Fibroblast of gingiva (primary cell): ENCODE results near the gene CTSC.

ENCODE experiments used
- DNase-seq: peaks from one replicate; pipeline ENCODE4 v3.0.0-alpha.2; 2011; ENCODE audit warnings: low read depth

CTSC gene

GRCh38 chr11:88317536-88317935 is 20.0 kb downstream of the CTSC start:
- DNase-seq = no peak

DNA sequence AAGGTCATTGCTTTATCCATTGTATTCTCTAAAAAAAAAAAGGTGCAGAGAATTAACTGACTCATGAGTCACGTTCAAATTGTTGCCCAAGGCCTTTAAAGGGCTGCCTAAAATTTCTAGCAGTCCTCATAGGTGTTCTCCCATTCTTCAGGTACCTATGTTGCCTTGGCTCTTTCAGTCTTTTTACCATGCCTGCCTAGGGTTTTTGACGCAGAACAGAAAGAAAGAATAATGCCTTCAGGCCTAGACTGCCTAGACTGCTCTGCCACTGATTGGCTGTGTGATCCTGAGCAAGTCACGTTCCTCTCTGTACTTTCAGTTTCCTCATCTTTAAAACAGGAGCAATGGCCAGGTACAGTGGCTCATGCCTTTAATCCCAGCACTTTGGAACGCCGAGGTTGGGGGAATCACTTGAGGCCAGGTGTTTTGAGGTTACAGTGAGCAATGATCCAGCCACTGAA is 21.5 kb downstream of the CTSC start:
- no peak for DNase-seq

DNA sequence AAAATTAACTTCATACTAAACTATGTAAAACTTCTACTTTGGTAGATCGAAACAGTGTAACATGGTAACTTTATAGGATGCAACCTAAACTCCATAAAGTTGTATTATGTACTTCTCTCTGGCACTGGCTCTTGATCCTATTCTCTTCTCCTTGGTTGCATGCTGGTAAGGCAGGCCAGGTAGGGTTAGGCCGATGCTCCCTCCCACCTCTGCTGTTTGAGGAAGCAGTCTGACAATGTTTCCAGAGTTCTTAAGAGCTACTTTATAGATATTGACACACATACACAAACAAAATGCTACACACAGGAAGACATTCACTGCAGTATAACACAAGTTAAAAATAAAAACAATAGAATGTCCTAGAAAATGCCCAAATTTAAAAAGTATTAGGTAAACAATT is 22.5 kb downstream of the CTSC start:
- DNase-seq = no peak

- no peak for DNase-seq
Measured at GRCh38 chr11:88313441-88313840, 24.1 kb downstream of the CTSC start.

DNA sequence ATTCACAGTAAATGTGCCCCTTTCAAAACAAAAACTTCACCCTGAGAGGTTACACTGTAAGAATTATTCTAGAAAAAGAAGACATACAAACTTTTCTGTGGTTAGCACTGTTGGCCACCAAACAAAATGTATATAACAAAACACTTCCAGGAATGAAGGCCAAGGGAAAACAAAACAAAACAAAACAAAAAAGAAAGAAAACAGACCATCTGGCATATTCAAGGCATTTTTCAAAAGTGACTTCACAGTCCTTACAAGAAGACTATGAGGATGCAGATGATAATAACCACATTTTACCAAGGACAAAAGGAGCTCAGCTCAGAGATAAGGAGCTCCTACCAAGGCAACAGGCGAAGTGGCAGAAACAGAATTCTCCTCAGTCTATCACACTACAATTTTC is 24.9 kb downstream of the CTSC start:
- DNase-seq = peak; percentile 55

- DNase-seq = no peak
Measured at GRCh38 chr11:88310246-88310645, 27.3 kb downstream of the CTSC start.

DNA sequence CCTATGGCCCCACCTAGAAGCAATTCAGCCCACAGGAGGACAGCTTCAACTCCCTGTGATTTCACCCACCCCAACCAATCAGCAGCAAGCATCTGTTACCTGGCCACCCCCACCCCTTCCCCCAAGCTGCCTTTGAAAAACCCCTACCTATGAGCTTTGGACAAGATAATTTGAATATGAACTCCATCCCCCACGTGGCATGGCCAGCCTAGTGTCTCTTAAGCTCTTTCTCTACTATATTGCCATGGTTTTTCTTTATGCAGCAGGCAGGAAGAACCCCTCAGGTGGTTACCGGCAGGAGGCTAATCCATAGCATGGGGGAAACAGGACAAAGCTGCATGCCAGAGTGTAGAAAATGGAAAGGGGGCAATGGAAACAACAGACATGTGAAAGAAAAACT is 29.0 kb downstream of the CTSC start:
- no peak for DNase-seq

DNA sequence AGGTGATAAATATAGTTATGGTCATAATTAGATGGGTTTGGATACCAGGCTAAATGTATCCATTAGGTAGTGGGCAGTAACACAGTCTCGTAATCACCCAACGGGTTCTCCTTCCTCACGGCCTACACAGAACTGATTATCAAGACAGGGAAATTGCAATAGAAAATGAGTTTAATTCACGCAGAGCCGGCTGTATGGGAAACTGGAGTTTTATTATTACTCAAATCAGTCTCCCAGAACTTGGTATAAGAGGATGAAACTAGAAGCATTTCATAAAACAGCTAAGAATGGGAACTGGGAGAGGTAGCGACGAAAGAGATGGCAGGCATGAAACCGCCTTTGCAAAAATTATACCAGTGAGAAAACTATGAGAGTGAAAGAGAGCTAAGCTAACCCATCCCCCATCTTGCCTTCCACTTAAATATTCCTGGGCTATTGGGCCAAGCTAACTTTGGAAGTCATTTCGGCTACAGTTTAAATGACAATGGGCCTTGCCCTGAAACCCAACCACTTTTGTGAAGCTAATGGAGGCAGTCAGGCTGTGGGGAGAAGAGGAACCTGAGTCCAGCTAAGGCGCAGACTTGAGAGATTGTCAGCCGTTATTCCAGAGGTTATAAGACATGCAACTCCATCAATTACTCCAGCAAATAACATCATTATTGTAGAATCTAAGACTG is 29.6 kb downstream of the CTSC start:
- no peak for DNase-seq

DNA sequence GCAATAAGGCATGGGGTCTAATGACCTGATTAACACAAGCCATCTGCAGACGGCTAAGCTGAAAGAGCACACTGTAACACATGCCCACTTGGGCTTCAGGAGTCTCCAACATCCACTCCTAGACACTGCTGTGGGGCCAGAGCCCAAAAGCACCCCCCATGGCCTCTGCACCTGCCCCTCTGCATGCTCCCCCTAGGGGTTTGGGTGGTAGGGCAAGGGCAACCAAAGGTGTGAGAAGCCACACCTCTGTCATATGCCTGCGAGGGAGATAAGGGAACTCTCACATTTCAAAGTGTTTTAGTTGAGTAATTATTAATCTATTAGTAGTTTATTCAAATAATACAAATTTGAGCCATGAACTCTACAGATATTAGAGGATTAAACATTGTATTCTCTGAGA is 30.8 kb downstream of the CTSC start:
- DNase-seq = no peak

DNA sequence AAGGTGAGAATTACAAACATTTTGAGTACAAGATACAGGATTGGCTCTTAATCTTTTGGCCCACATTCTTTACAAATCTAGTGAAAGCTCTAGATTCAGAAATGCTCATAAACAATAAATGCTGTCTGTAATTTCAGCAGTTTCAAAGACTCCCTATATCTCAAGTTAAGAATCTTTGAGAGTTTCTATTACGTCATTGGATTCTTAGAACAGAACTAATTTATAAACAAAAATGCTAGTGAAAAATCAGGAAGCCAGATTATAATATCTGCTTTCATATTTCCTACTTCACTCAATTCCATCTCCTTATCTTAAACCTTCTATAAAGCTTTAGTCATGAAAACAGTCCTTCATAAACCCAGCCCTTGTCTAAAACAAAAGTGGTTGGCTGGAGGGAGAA is 32.1 kb downstream of the CTSC start:
- DNase-seq = no peak

- DNase-seq = no peak
Measured at GRCh38 chr11:88304352-88304751, 33.2 kb downstream of the CTSC start.

DNA sequence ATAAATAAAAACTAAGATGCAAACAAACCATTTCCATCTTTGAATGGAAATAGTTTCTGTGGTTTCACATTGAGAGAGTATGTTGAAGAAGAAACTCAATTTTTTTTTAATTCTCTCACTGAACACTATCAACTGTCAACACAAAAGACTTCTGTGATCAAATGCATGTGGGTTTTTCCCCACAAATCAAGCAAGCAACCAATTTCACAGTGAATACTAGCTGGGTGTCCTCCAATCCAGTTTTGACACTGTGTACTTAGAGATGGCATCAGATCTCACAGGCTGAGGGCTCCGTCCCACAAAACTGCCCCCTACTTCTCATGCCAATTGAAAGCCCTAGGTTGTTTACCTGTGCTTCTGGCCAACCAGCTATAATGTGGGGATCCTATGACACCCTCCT is 34.5 kb downstream of the CTSC start:
- DNase-seq = no peak

GRCh38 chr11:88301488-88302140 is 35.9 kb downstream of the CTSC start:
- DNase-seq = no peak

- DNase-seq = no peak
Measured at GRCh38 chr11:88300888-88301487, 36.5 kb downstream of the CTSC start.

- DNase-seq = no peak
Measured at GRCh38 chr11:88297863-88298262, 39.7 kb downstream of the CTSC start.

DNA sequence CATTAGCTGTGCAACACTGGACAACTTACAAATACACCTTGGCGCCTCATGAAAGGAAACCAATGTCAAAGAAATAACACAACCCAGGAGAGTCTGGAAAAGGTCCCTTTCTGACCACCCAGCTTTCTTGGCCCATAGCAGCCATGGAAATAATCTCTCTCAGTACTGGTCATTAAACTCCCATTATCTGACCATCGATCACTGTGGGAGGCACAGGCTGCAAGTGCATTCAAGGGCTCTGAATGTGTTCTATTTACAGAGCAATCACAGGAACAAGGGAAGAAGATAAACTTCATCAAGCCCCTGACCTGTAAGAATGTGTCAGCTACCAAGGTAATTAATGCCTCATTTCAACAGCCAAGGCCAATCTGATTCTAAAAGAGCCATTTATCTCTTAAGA is 40.1 kb downstream of the CTSC start:
- no peak for DNase-seq

GRCh38 chr11:88295028-88295427 is 42.5 kb downstream of the CTSC start:
- no peak for DNase-seq

DNA sequence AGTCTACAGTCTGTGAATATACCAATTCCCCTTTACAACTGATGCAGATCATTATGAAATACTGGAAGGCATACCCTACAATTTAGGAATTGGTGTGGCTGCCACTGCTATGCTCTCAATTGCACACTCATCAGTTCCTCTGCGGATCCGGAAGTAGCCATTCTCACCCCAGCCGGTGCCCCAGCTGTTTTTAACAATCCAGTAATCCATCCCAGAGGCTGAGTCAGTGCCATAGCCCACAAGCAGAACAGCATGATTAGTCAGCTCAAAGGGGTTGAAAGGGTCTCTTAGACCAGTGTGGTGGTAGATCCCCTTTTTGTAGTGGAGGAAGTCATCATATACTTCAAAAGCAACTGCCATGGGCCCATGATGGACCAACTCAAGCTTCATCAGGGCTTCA is 43.6 kb downstream of the CTSC start:
- peak; percentile 58 for DNase-seq

DNA sequence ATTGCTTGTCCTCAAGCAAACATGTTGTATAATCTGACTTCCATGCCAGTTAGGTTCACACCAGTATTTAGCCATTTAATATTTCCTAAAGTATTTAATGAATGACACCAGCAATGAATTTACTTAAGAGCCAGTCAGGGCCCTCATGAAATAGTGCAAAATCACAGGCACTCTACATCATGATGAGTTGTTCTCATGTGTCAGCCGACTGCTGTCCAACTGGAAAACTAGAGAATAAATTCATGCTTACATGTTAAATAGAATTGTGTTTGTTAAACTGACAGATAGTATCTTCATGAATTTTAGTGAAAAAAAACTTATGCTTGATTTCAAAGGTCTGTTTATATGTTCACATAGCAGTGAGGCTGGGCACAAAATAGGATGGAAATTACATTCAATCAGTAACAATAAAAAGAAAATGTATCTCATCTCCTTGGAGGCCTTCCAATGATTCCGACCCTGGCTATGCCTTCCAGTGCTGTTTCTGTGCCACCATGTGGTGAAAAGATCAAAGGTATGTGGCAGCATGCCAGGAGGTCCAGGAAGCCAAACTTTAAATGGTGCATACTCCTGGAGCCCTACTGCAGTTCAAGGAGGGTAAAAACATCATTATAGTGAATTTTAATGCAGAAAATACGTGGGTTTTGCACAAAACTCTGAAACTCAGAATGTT is 45.2 kb downstream of the CTSC start:
- DNase-seq = peak; percentile 52

DNA sequence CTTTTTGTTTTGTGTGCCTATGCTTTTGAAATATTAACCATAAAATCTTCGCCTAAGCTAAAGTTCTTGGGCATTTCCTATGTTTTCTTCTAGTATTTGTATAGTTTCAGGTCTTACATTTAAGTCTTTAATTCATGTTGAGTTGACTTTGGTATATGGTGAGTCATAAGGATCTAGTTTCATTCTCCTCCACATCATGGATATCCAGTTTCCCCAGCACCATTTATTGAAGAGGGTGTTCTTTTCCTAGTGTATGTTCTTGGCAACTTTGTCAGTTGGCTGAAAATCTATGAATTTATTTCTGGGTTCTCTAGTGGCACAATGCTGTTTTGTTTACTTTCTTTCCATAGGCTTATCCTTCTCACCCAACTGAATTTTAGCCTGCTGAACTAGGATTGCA is 49.0 kb downstream of the CTSC start:
- DNase-seq = peak; percentile 50

DNA sequence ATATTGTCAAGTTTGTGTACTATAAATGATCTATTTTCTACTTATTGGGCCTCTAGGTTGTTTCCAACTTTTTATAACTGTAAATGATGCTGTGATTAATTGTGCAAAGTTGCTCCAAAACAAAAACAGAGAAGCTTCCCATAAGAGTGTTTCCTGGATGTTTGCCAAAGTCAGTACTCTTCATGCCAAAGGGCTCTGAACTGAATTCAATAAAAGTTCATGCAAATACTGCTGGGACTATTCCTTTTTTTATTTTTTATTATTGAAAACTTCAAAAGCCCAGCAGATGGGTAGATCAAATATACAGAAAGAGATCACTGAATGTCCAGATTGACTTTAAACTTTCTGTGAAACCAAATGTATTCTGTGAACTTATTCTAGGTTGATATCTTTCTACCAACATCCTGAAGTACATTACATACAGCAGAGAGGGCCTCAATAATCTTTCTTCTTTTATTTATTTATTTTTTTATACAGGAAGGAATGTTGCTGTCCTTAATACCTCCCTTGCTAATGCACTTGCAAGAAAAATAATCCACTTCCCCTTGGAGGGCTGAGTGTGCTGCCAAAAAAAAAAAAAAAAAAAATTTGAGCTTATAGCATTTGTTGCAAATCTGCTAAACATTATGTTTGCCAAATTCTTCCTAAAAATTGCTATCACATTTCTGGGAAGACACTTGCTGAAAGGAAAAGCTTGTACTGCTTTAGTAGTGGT is 53.0 kb downstream of the CTSC start:
- DNase-seq = peak; percentile 83

GRCh38 chr11:88282747-88283515 is 54.6 kb downstream of the CTSC start:
- DNase-seq = peak; percentile 79
